K562 (cell line): ENCODE results near the gene GRB2. TPM values are rescaled to one million over a fixed set of nuclear protein-coding genes. Genes with fewer than 3 reads are reported as not detected.

Experiments used
- ATAC-seq: fragments of 200-7000 bp; cut with Tn5 transposase; 3 replicates; pipeline ENCODE4 v1.9.1; 2020; ENCODE audit warnings: moderate library complexity
- BruUV-seq: library from RNA; stranded (reverse); fragments of 400-500 nt; replicated peaks from 2 replicates; lab custom pipeline; 2021; lab: Mats Ljungman, UMichigan
- CTCF ChIA-PET: fragments of 300-600 bp; formaldehyde crosslinking; extraction: SDS; loops from one replicate; lab custom pipeline; 2021; ENCODE audit warnings: low intra/inter-chr PET ratio; lab: Yijun Ruan, JAX
- POLR2A ChIA-PET: fragments of 300-600, 350-650 bp; sonication (Branson Sonifier 250); formaldehyde crosslinking; extraction: SDS; loops from one replicate; lab custom pipeline; 2021; ENCODE audit warnings: antibody characterized with exemption, inconsistent platforms; lab: Yijun Ruan, JAX
- DNase-seq, 4 experiments: peaks; one replicate each; pipeline versions ENCODE4 v3.0.0 to v3.0.0-alpha.2; 2011 to 2018; ENCODE audit warnings: low spot score in 3 of 4, mixed read lengths in 3 of 4; ENCODE audit errors: extremely low read depth in 1 of 4
- FAIRE-seq: peaks from 2 replicates; lab custom pipeline; 2011; peaks lifted over from hg19 to GRCh38; lab: Jason Lieb, UNC
- H2AFZ ChIP-seq: 2 replicates; pipeline ENCODE4 v1.6.0; 2011; ENCODE audit warnings: low read depth, low read length, control low read depth, inconsistent platforms
- H3K27ac ChIP-seq: fragments of 200-600 bp; 3 replicates; pipeline ENCODE4 v1.8.0; 2011; ENCODE audit warnings: low read depth, mild to moderate bottlenecking, control low read depth, inconsistent platforms, low read length, moderate library complexity, mixed read lengths; ENCODE audit errors: extremely low read depth
- H3K27me3 ChIP-seq, 2 experiments: fragments of 300-600 bp in 1 of 2; 2 replicates in 1 of 2; 3 replicates in 1 of 2; pipeline versions ENCODE4 v1.6.0 to v1.8.0; 2011; ENCODE audit warnings: inconsistent platforms in 2 of 2, low read length in 2 of 2, mild to moderate bottlenecking in 1 of 2, mixed read lengths in 1 of 2, moderate library complexity in 1 of 2; ENCODE audit not compliant: control insufficient read depth in 2 of 2, insufficient read depth in 2 of 2
- H3K36me3 ChIP-seq: fragments of 300-600 bp; 3 replicates; pipeline ENCODE4 v1.8.0; 2011; ENCODE audit warnings: mild to moderate bottlenecking, low read length, inconsistent platforms; ENCODE audit not compliant: control insufficient read depth, insufficient read depth
- H3K4me1 ChIP-seq, 2 experiments: fragments of 200-600 bp in 1 of 2; replicated peaks in 1 of 2; 2 replicates in 1 of 2; 3 replicates in 1 of 2; pipeline versions ENCODE4 v1.5.1 to v1.8.0; 2011; ENCODE audit warnings: inconsistent platforms in 2 of 2, low read length in 2 of 2, mild to moderate bottlenecking in 1 of 2, mixed read lengths in 1 of 2, moderate library complexity in 1 of 2; ENCODE audit not compliant: control insufficient read depth in 2 of 2, insufficient read depth in 2 of 2
- H3K4me2 ChIP-seq: 2 replicates; pipeline ENCODE4 v1.6.1; 2011; ENCODE audit warnings: low read length, control low read depth, inconsistent platforms, mixed read lengths; ENCODE audit not compliant: insufficient read depth
- H3K4me3 ChIP-seq: fragments of 200-600 bp; sonication (generic), shearing (Covaris generic); 2 replicates; pipeline ENCODE4 v1.5.1; 2016; ENCODE audit warnings: control low read depth, inconsistent platforms
- H3K79me2 ChIP-seq: fragments of 200-600 bp; 3 replicates; pipeline ENCODE4 v1.8.0; 2011; ENCODE audit warnings: low read length, inconsistent platforms; ENCODE audit not compliant: control insufficient read depth, insufficient read depth
- H3K9ac ChIP-seq, 2 experiments: 2 replicates each; pipeline versions ENCODE4 v1.6.0 to v1.6.1; 2011; ENCODE audit warnings: low read depth in 2 of 2, low read length in 2 of 2, control low read depth in 1 of 2, inconsistent platforms in 1 of 2, mild to moderate bottlenecking in 1 of 2, mixed read lengths in 1 of 2; ENCODE audit not compliant: insufficient read depth in 1 of 2
- H3K9me1 ChIP-seq: one replicate; pipeline ENCODE4 v1.6.0; 2011; ENCODE audit warnings: inconsistent platforms, mild to moderate bottlenecking, low read length, moderate library complexity; ENCODE audit not compliant: control insufficient read depth, insufficient read depth
- H3K9me3 ChIP-seq: replicated peaks from 2 replicates; pipeline ENCODE4 v1.5.1; 2011; ENCODE audit warnings: low read depth, low read length, inconsistent platforms; ENCODE audit not compliant: control insufficient read depth, insufficient read depth
- H4K20me1 ChIP-seq: replicated peaks from 2 replicates; pipeline ENCODE4 v1.6.1; 2011; ENCODE audit warnings: low read length, inconsistent platforms, mixed read lengths; ENCODE audit not compliant: control insufficient read depth, insufficient read depth
- CEBPB ChIP-seq: fragments of 450-650 bp; IDR thresholded peaks from 2 replicates; pipeline ENCODE4 v1.6.1; 2016; ENCODE audit warnings: missing genetic modification characterization, missing compliant biosample characterization
- ZNF766 ChIP-seq: fragments of 200-800 bp; sonication (Bioruptor generic); conservative IDR thresholded peaks from 2 replicates; pipeline ENCODE4 v1.6.1; 2016; ENCODE audit warnings: missing genetic modification characterization, missing compliant biosample characterization
- WGBS: fragments of 100-300 bp; shearing (Covaris generic); methylation state at CpG from one replicate; pipeline ENCODE4 v1.1.6; 2016; ENCODE audit warnings: low coverage, mixed read lengths; ENCODE audit not compliant: insufficient coverage; ENCODE audit errors: missing lambda C conversion rate; 5-methylcytosine and 5-hydroxymethylcytosine counted together
- in situ Hi-C: fragments of 300-500 bp; cut with MboI; formaldehyde crosslinking; loops from 4 replicates; pipeline ENCODE4 v1.15.0; 2018; ENCODE audit warnings: inconsistent platforms, mixed read lengths
- intact Hi-C: fragments of 100-400 bp; cut with micrococcal nuclease; formaldehyde crosslinking; loops from 2 replicates; pipeline ENCODE4 v1.14.2; 2022
- polyA plus RNA-seq, 8 experiments: library from polyadenylated mRNA; depleted of rRNA in 4 of 8; stranded (reverse) in 5 of 8; unstranded in 3 of 8; fragments of >200 nt; fragmentation: Nextera tagmentation in 2 of 8; fragmentation: Illumina TruSeq in 1 of 8; extraction: Ambion mirVana in 2 of 8; extraction: Trizol in 1 of 8; gene quantifications; 2 replicates each; pipeline versions ENCODE4 v1.2.1 to v1.2.3, GENCODE V29; 2011 to 2014; ENCODE audit warnings: inconsistent platforms in 1 of 8, missing spikeins in 1 of 8
- total RNA-seq, 7 experiments: library from RNA; depleted of rRNA in 6 of 7; stranded (reverse); fragments of >200 nt in 6 of 7; fragmentation: Illumina TruSeq in 2 of 7; extraction: Trizol in 2 of 7; gene quantifications; 2 replicates each; pipeline versions ENCODE4 v1.2.1 to v1.2.3, GENCODE V29; 2011 to 2021; ENCODE audit warnings: low replicate concordance in 1 of 7

Gene GRB2
- total and polyA plus RNA-seq, 9 of the 15 experiments (the other 6 are each of a cell fraction or from before 2014, with no cell fraction given), result 57.2 to 136 (median 84.8) TPM

GRCh38 chr17:75442168-75443103 lies 37.0 kb upstream of the GRB2 start:
- H3K27me3 ChIP-seq, result no peaks in the 10 kb centered on the region
- FAIRE-seq (no peak), ATAC-seq (no peak)
- no TSS peak for BruUV-seq
- peaks cover under 1 to 1% of the 10 kb centered on the region in 2 experiments; a peak in 3 of 5 replicates for H3K4me1 ChIP-seq
- peak; percentile 35 for TF ChIP-seq CEBPB (tag)
- no peak for TF ChIP-seq ZNF766 (CRISPR knock-in tag)
- TF ChIP-seq, all 486 proteins: peak for 1
- no peak overlapping the region; a peak in 1 of 4 replicates for H3K9ac ChIP-seq
- H2AFZ ChIP-seq, result no peak overlapping the region
- H4K20me1 ChIP-seq, result no peaks in the 10 kb centered on the region
- no peaks in the 10 kb centered on the region for H3K79me2 ChIP-seq
- DNase-seq, result peak in 1 of 4 experiments; percentile 5
- ChIA-PET CTCF (interaction anchor here (0.7 kb wide), 1 partner anchor 140 kb away, joined by 3 read pairs; no protein-coding TSS in a partner anchor), POLR2A (interaction anchor here (0.7 kb wide), 1 partner anchor 9 kb away, joined by 3 read pairs; no protein-coding TSS in a partner anchor)
- H3K36me3 ChIP-seq, result no peaks in the 10 kb centered on the region
- no peaks in the 10 kb centered on the region for H3K9me3 ChIP-seq
- in situ Hi-C loops (no loop called here), intact Hi-C loops (no loop called here)
- H3K9me1 ChIP-seq, result no peaks in the 10 kb centered on the region
- H3K4me2 ChIP-seq, result no peak overlapping the region
- no peak overlapping the region for H3K4me3 ChIP-seq
- 78% methylated on average over 4 of the region's 4 CpGs for WGBS
- no peak overlapping the region for H3K27ac ChIP-seq
